Hematopoietic multipotent progenitor cell treated with erythropoietin and hydrocortisone succinate and interleukin-3 and kit ligand, for 4 days (in vitro differentiated cells): ENCODE data around the gene STAT4.

ENCODE experiments used
- DNase-seq: peaks from one replicate; pipeline ENCODE4 v3.0.0-alpha.2; 2015

STAT4 gene

DNA sequence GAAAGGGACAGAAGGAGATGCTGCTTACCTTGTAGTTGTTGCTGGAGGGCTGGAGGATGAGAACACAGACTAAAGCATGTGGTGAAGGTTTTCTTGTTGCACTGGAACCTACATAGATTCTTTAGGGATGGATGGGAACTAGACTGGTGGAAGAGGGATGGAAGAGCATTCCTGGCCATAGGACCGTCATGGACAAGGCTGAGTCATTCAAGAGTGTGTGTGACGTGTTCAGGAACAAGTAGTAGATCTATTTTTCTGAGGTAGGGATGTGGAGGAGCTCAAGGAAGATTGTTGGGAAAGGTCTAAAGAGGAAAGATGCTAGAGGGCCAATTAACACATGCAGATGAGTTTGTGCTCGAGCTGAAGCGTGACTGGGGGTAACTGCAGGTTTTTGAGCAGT is 6.6 kb downstream of the STAT4 start:
- DNase-seq = no peak

DNA sequence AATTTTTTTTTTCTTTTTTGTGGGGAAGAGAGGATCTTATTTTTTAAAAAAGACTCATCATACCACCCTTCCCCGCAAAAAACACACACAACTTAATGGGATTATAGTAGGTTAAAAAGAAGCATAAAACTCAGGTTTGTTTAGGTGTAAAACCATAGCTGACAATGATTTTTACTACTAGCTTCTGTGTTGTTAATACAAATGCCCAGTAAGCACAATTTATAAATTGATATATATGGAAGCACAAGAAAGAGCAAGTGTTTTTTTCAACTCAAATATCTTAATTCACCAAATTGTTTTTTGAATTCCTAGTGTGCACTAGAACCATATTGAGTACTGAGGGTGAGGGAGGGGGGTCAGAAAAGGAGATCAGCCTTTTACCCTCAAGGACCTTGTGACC is 7.0 kb downstream of the STAT4 start:
- DNase-seq = no peak

DNA sequence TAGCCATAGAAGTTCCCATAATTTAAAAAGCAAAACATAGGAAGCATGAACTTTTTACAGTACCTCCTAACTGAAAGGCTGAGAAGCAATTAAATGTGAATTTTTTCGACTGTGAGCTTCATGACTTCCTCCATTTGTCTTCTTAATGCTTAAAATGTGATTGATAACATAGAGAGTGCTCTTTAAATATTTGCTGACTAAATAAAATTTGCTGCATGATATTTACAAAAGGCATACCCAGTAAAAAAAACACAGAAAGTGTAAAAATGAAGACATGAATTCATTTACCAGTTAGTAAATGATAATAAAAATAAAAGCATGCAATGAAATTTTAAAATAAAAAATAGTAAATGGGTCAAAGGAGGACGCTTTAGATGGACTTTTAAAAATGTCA is 21.9 kb downstream of the STAT4 start:
- DNase-seq = no peak

DNA sequence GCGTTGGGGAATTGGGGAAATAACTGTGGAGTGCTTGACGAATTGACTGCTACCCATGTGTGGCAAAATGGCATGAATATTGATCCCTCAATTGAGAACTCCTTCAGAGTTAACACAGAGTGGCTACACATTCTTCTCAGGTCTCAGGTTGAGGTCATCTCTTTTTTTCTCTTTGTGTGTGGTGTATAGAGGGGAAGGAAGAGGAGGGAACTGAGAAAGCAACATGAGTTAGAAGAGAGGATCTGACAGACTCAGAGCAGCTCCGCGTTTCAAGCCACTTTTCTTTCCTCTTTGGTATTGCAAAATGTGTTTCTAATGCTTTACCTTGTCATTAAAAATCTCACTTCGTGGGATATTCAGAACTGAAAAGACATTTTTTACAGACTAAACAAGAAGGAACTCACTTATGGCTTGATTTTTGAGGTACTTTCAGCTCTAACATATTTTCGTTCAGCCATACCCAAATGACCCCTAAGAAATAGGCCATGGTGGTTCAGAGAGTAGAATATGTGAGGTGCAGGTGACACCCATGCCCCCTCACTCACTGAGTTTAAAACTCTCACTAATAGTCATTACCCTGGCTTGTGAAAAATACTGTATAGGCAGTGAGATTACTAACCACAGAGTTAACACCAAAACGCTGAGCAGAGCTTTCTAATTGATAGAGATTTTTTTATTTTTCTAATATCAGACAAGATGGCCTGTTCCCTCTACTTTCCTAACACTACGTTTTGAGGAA is 22.5 kb downstream of the STAT4 start:
- DNase-seq = peak; percentile 21

DNA sequence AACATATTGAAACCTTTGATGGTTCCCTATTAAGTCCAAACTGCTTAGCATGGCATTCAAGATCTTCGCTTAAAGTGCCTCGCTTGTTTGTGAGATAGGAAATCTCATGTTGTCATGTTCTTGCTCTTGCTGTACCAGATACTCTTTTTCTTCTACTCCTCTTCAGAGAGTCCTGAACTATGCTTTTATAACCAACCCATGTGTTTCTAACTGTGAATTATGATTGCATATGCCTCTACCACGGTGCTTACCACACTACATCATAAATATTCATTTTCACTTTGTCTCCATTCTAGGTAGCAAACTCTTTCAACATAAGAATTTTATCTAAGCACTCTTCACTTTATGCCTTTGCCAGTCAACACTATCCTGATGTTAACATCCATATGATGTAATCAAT is 23.6 kb downstream of the STAT4 start:
- DNase-seq = no peak

DNA sequence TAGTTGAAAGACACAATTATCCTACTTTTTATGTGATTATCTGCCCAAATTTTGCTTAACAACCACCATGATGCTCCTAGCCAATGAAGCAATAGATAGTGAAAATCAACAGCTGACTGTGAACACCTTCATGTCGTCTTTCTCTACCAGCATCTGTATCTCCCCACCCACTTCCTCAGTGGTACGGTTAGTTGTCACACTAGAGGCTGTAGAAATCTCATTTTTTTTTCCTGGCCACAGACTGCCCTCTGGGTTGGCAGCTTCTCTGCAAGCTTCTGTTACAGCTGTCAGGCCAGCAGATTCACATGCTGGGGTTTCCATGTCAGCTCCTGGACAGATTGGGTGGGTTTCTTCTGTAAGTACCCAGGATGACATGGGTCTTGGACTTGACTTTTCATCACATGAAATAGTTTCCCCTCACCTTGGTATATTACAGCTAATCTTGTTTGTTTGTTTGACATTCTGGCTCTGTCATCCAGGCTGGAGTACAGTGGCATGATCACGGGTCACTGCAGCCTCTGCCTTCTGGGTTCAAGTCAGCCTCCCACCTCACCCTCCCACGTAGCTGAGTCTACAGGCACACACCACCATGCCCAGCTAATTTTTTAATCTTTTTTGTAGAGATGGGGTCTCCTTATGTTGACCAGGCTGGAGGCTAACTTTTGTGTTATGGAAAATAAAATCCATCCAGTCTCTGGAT is 24.3 kb downstream of the STAT4 start:
- peak; percentile 55 for DNase-seq

DNA sequence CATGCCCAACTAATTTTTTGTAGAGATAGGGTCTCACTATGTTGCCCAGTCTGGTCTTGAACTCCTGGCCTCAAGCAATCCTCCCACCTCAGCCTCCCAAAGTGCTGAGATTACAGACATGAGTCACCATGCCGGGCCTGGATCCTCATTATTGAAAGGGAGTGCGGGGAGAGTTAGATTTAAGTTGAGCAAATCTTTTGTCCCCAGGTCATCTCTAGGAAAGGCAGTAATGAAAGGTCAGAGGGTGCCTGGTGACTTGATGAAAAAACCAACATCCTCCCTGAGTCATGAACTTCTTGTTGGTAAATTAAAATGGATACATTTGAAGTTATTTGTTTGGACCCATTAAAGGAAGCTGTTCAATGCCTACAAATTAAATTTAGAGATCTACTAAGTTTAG is 25.1 kb downstream of the STAT4 start:
- DNase-seq = no peak

DNA sequence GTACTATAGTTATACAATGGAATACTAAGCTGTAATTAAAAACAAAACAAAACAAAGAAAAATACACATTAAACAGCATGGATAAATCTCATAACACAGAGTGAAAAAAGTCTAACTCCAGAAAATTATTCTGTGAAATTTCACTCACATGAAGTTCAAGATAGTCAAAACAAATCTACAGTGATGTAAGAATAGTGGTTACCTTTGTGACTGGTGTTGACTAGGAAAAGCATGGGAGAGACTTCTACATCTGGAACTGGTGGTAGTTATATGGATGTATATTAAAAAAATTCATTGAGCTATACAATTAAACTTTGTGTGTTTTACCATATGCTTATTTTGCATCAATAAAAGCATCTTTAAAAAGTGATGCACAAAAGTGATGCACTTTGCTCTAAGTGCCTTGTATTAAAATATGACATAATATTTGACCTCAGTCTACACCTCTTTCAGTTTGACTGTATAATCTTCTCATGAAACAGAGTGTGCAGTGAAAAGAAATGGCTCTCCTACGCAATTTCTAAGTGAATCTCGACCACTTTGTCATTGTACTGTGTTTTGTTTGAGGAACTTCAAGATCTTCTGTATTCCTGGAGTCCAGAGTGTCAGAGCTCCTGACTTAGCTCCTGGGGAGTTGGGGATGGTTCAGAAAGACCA is 28.0 kb downstream of the STAT4 start:
- no peak for DNase-seq

DNA sequence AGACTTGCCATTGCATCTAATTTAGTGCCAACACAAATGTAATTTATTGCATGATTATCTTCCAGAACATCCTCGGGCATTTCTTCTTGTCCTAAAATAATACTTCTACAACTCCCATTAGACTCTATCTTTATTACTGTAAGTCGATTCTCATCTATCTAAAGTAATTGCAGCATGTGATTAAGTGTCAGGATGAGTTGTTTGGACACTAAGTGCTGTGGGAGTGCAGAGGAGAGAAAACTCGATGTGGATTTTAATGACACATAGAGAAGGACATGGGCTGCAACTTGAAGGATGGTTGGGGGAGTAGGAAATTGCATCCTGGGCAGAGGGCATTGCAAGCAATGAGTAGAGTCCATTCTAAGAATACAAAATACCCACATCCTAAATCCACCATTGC is 33.5 kb downstream of the STAT4 start:
- DNase-seq = no peak

DNA sequence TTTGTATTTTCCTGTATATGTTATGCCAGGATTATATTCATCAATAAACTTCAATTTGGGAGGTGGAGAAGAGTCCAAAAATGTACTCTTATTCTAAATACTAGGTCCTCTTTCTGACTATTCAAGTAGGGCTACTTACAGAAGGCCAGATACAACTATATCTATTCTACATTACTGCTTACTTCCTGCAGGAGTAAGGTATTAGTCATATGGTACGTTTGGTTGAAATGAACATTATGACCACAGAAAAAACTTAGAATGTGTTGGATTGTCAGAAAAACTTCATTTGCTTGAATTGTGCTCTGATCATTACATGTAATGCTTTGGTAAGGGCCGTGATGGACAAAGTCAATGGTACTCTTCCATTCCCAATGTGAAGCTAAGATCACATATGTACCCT is 35.0 kb downstream of the STAT4 start:
- no peak for DNase-seq

DNA sequence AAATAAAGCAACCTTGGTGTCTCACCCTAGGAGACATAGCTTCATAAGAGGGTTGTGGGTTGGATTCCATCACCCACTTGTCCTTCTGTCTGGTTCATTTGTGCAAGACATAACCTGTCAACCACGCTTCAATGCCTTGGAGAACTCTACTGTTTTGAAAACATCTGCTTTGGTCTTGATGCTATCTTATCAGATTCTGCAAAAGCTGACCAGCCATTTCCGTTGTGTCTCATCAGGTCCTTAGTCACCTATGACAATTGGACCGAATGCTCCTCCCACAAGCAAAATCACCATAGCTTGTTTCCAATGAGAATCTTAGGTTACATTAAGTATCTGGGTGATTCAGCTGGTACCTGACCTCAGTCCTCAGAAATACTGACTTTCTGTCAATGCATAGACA is 35.4 kb downstream of the STAT4 start:
- DNase-seq = peak; percentile 64

DNA sequence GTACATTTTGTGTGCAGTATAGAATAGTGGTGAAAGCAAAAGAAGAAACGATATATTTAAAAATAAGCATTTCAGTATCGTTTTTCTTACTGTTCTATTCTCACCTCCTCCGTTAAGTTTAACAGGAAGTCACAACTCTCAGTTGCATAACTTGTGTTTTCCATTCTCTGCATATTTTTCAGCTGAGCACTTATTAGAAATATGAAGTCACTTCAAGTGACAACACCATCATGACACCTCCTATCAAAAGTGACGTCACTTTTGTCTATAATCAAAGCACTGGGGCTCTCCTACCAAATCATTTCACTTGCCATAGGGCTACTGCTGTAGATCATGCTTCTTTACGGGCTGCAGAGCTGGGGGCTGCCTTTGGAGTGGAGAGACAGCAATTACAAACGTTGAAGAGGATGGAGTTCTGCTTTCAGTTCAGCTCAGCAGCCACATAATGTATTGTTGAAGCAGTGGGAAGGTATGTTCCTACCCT is 36.3 kb downstream of the STAT4 start:
- peak; percentile 46 for DNase-seq

DNA sequence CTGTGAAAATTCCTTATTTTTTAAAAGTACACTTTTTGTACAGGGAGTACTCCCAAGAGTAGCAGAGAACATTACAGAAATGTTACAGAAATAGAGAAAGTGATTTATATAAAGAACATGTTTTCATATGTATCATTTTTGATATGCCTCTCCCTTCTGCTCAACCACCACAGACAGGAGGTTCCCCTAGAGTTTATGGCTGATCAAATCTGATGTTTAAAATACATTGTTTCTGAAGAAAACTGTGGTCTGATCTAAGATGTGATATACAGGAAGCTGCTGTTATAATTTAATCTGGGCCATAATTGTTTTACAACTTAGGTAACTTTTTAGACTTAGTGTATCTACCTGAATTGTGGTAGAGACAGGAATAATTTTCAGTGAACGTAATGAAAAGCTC is 37.0 kb downstream of the STAT4 start:
- DNase-seq = peak; percentile 15

DNA sequence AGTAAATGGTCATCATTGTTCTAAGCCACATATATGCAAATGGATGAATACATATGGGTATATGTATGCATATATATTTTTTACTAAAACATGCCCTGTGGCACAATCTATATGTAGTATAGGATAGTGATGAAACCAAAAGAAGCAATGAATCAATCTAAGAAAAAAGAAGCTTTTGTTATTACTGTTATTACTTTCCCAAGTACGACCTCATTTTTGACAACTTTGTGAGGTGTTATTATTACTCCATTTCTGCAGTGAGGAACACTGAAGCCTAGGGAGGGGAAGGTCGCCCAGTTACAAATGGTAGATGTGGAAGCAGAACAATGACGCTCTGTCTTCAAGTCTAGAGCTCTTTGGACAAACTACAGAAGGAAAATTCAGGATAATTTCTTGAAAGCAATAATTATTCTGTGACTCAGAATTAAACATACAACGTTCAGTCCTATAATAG is 38.3 kb downstream of the STAT4 start:
- no peak for DNase-seq

DNA sequence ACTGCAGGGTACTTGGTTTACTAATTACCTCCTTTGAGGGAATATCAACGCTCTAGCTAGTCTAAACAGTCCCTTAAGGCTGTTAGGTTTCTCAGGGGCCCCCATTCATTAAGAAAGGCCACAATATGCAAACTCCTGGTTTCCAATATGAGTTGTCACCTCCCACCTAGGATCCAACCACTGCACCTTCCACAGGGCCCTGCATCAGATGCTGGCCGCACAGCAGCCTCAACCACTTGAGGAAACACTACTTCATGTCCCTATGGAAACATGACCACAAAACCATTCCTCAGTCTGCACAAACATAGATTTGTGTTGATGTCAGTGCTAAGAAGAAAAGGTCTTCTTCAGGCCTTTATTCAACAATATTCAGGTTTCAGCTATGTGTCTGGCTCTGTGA is 40.9 kb downstream of the STAT4 start:
- DNase-seq = no peak

DNA sequence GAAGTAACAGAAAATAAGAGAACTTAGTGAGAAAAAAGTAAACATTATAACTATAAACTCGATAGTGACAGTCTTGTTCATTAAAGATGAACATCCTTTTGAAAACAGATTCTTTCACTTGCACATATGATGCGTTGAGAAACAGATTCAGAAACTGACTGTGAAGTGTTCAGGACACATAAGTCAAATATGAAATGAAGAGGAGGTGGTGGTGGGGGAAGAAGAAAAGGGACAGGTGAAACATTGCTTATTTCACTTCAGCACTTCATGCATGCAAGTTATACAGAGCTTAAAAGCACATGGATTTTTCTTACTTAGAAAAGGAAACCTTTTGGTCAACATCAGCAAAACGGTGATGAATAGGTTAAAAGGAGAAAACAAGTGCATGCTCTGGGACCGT is 42.5 kb downstream of the STAT4 start:
- no peak for DNase-seq

DNA sequence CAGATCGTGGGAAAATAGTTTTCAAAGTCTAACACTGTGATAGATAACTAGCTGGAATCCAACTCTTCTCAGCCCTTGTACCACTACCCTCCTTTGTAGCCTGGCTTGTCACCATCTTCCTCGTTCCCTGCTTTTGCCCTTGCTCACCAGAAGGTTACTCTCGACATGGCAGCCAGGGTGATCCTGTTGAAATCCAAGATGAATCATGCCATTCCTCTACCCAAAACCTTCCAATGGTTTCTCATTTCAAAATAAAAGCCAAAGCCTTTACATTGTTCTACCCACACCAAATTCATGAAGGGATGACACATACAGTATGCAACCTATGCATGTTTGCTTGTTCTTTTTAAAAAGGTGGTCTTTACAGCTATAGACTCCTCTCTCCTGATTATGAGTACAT is 45.7 kb downstream of the STAT4 start:
- no peak for DNase-seq

DNA sequence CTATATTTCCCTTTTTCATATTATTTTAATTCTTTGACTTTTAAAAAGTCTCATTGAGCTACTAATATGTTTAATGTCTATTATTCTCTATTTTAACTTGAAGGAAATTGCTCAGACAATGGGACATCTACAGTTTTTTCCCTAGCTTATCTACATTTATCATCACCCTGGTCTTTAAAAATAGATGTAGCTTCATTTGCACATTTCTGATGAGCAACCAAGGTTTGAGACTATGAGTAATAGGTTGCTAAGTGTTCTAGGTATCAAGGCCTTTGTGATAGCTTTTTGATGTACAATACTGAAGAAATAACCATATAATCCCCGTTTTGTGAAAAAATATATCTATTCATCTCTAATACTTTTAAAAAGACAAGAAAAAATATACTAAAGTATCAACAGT is 47.0 kb downstream of the STAT4 start:
- no peak for DNase-seq

DNA sequence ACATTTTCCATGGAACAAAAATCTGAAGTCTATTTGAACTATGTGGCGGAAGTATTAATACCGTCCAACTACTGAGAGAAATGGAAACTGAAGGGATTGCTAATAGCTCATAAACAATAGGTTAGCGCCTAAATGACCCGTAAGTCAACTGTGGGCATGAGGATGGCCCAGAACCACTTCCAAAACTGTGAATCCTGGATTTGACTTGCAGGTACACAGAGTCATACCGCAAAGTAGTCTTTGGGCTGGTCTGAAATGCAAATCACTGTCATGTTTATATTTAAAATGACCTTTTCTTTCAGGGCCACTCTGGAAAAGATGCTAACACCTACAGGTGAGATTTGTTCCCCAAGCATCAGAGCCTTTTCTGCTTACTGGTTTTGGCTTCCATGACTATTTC is 50.6 kb downstream of the STAT4 start:
- no peak for DNase-seq

DNA sequence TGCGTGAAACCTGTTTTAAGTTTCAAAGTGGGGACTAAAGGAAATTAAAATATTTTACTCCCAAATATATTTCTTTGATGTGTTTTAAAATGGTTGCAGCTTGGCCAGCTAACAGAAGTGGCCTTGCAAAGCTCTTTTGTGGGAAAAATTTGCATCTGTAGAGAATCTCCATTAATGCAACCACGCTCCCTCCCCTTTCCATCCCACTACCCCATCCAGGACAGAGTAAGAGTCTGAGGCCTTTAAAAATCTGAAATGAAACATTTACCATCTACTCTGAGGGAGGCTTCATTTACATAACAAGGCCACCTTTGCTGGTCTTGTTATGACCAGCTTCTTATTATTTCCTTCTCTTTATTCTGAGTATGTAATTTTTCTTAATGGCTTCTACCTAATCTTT is 63.5 kb downstream of the STAT4 start:
- no peak for DNase-seq

DNA sequence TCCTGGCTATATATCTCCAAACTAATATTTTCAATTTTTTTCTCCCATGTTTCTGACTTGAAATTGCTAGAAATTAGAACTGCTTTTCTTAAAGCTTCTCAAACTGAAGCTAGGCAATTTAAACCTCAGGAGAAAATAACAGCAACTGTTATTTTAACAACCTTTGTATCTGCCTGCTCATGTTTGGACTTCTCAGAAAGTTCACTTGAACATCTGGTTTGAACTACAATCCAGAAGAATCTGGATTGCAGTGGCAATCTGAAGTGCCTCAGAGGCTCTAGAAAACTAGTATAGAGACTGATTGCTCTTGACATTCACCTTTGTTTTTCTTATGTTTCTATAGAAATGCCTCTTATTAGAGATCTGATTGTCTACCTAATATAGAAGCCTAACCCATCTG is 64.1 kb downstream of the STAT4 start:
- DNase-seq = no peak

DNA sequence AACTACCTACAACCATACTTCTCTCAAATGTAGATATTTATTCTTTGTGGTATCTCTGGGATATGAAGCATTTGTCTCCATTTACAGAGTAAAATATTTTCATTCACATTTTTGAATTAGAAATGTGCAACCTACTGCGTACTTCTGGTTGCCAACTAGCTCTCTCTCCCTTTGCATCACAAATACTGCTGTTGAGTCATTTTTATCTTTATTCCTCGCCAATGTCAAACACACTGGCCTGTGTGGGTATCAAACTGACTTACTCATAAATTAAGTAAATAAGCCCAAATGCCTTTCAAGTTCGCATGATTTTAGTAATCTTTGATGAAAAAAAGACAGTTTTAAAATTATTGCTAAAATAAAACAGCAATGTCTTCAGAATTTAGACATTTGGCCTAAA is 67.3 kb downstream of the STAT4 start:
- DNase-seq = no peak

DNA sequence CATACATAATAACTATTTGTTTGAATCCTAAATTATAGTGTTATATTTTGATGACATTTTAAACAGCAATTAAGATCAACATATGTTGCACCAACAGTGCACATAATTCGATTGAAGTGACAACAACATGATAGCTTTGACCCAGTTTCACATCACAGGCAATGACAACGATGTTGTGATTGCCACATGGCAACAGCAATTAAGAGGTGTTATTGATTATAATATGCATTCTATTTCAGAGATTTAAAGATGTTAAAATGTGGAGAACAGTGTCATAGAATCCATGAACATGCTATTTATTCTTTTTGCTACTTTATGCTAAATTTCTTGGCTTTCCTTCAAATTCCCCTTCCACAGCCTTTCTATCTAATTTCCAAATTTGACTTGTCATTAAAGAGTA is 68.5 kb downstream of the STAT4 start:
- no peak for DNase-seq
